Activated T-cell treated with anti-CD3 and anti-CD28 coated beads, Interleukin-2, amount 50 U/mL, for 72 hours (primary cell): ENCODE measurements around the gene TP73. TPM values are rescaled to one million over a fixed set of nuclear protein-coding genes. Genes with fewer than 3 reads are reported as not detected.
"Not testable (repeated sequence)": the region's sequence is repeated elsewhere in the genome, so short reads cannot be mapped to it uniquely, and the experiment has no call there.

Source experiments
- ATAC-seq, 2 donors: fragments of 150-1000 bp; cut with Tn5 transposase; replicated peaks in 1 of 2; 2 replicates each; pipeline ENCODE4 v1.10.0; 2021; ENCODE audit warnings: moderate library complexity in 2 of 2, mild to moderate bottlenecking in 1 of 2
- DNase-seq, 2 donors: peaks; one replicate each; pipeline ENCODE4 v3.0.0; 2021 to 2022; ENCODE audit warnings: mixed read lengths in 1 of 2
- H3K27ac Mint-ChIP-seq: one replicate; pipeline ENCODE4 v1.8.0; 2022; ENCODE audit warnings: mild to moderate bottlenecking, moderate library complexity, mixed read lengths
- H3K27me3 Mint-ChIP-seq: one replicate; pipeline ENCODE4 v1.8.0; 2022; ENCODE audit warnings: low read depth, mixed read lengths
- H3K36me3 Mint-ChIP-seq, 2 donors: one replicate each; pipeline ENCODE4 v1.8.0; 2022; ENCODE audit warnings: mixed read lengths in 2 of 2, mild to moderate bottlenecking in 1 of 2; ENCODE audit not compliant: insufficient read depth in 2 of 2
- H3K4me1 Mint-ChIP-seq: one replicate; pipeline ENCODE4 v1.8.0; 2022; ENCODE audit warnings: low read depth, mixed read lengths
- H3K4me3 Mint-ChIP-seq, 2 donors: one replicate each; pipeline ENCODE4 v1.8.0; 2022; ENCODE audit warnings: mild to moderate bottlenecking in 2 of 2, mixed read lengths in 2 of 2, moderate library complexity in 2 of 2
- H3K9me3 Mint-ChIP-seq, 2 donors: one replicate each; pipeline ENCODE4 v1.8.0; 2022; ENCODE audit warnings: mixed read lengths in 2 of 2
- total RNA-seq, 2 donors: library from RNA; stranded (reverse); gene quantifications; one replicate each; pipeline ENCODE4 v1.2.3, GENCODE V29; 2022

The TP73 gene
- total RNA-seq, 2 donors from 2014 or later = 0.65 to 1.3 TPM

GRCh38 chr1:3747522-3747848, 95.2 kb downstream of the TP73 start:
- H3K36me3 Mint-ChIP-seq = no peaks in the 10 kb centered on the region
- H3K4me3 Mint-ChIP-seq = peak overlapping the region; percentile 74 to 84
- no peak for ATAC-seq
- no peak for DNase-seq
- peaks cover 44% of the 10 kb centered on the region for H3K4me1 Mint-ChIP-seq
- H3K27ac Mint-ChIP-seq = no peak overlapping the region
- no peaks in the 10 kb centered on the region for H3K27me3 Mint-ChIP-seq
- no peaks in the 10 kb centered on the region for H3K9me3 Mint-ChIP-seq

- no peak for ATAC-seq
- DNase-seq = no peak
- peaks cover 44% of the 10 kb centered on the region for H3K4me1 Mint-ChIP-seq
- H3K36me3 Mint-ChIP-seq = no peaks in the 10 kb centered on the region
- H3K9me3 Mint-ChIP-seq = no peaks in the 10 kb centered on the region
- no peaks in the 10 kb centered on the region for H3K27me3 Mint-ChIP-seq
- no peak overlapping the region for H3K27ac Mint-ChIP-seq
- H3K4me3 Mint-ChIP-seq = peak overlapping the region; percentile 74 to 84
Measured at GRCh38 chr1:3747903-3748302, 95.6 kb downstream of the TP73 start.

GRCh38 chr1:3748316-3748900, 96.1 kb downstream of the TP73 start:
- Mint-ChIP-seq H3K4me1 (peaks cover 39% of the 10 kb centered on the region), H3K4me3 (peak overlapping the region; percentile 74 to 84)
- H3K36me3 Mint-ChIP-seq, DNase-seq, H3K9me3 Mint-ChIP-seq, H3K27me3 Mint-ChIP-seq, H3K27ac Mint-ChIP-seq, ATAC-seq: not testable (repeated sequence)

- H3K27ac Mint-ChIP-seq = no peak overlapping the region
- ATAC-seq (no peak), DNase-seq (no peak)
- no peaks in the 10 kb centered on the region for H3K9me3 Mint-ChIP-seq
- peaks cover 31% of the 10 kb centered on the region for H3K4me1 Mint-ChIP-seq
- no peak overlapping the region for H3K4me3 Mint-ChIP-seq
- no peaks in the 10 kb centered on the region for H3K36me3 Mint-ChIP-seq
- H3K27me3 Mint-ChIP-seq = no peaks in the 10 kb centered on the region
Measured at GRCh38 chr1:3749512-3749911, 97.2 kb downstream of the TP73 start.

GRCh38 chr1:3750741-3751140, 98.4 kb downstream of the TP73 start:
- Mint-ChIP-seq H3K4me3 (no peak overlapping the region), H3K36me3 (no peaks in the 10 kb centered on the region), H3K4me1 (peaks cover 19% of the 10 kb centered on the region), H3K9me3 (no peaks in the 10 kb centered on the region), H3K27me3 (no peaks in the 10 kb centered on the region), H3K27ac (no peak overlapping the region)
- no peak for ATAC-seq
- no peak for DNase-seq

- Mint-ChIP-seq H3K4me3 (no peak within 1 kb of the TSS), H3K27me3 (no peaks in the 10 kb centered on the region), H3K27ac (no peak within 1 kb of the TSS), H3K4me1 (peaks cover 11% of the 10 kb centered on the region), H3K36me3 (no peaks in the 10 kb centered on the region), H3K9me3 (no peaks in the 10 kb centered on the region)
- no peak for DNase-seq
- no peak for ATAC-seq
Measured at GRCh38 chr1:3752400-3752945, 100.2 kb downstream of the TP73 start, which contains the start of gene CCDC27. TSS of gene CCDC27 (plus strand) at chr1:3752450. CDS start at chr1:3752482, 32 bp downstream.

GRCh38 chr1:3753656-3754454, 101.5 kb downstream of the TP73 start:
- Mint-ChIP-seq H3K27me3 (no peaks in the 10 kb centered on the region), H3K9me3 (no peaks in the 10 kb centered on the region), H3K27ac (no peak overlapping the region), H3K4me3 (no peak overlapping the region), H3K36me3 (no peaks in the 10 kb centered on the region), H3K4me1 (no peaks in the 10 kb centered on the region)
- DNase-seq (no peak), ATAC-seq (no peak)

- H3K27ac Mint-ChIP-seq = no peak overlapping the region
- DNase-seq (no peak), ATAC-seq (no peak)
- H3K9me3 Mint-ChIP-seq = no peaks in the 10 kb centered on the region
- no peaks in the 10 kb centered on the region for H3K4me1 Mint-ChIP-seq
- no peaks in the 10 kb centered on the region for H3K36me3 Mint-ChIP-seq
- peaks cover 10% of the 10 kb centered on the region for H3K27me3 Mint-ChIP-seq
- H3K4me3 Mint-ChIP-seq = no peak overlapping the region
Measured at GRCh38 chr1:3756394-3756793, 104.1 kb downstream of the TP73 start.

GRCh38 chr1:3759164-3759563, 106.8 kb downstream of the TP73 start:
- H3K4me3 Mint-ChIP-seq = no peak overlapping the region
- DNase-seq (no peak), ATAC-seq (no peak)
- H3K27me3 Mint-ChIP-seq = peaks cover 10% of the 10 kb centered on the region
- H3K9me3 Mint-ChIP-seq = no peaks in the 10 kb centered on the region
- no peak overlapping the region for H3K27ac Mint-ChIP-seq
- H3K4me1 Mint-ChIP-seq = no peaks in the 10 kb centered on the region
- H3K36me3 Mint-ChIP-seq = no peaks in the 10 kb centered on the region

- Mint-ChIP-seq H3K27ac (no peak overlapping the region), H3K4me3 (no peak overlapping the region), H3K36me3 (no peaks in the 10 kb centered on the region), H3K27me3 (peaks cover 10% of the 10 kb centered on the region), H3K9me3 (no peaks in the 10 kb centered on the region), H3K4me1 (no peaks in the 10 kb centered on the region)
- DNase-seq = no peak
- no peak for ATAC-seq
Measured at GRCh38 chr1:3759796-3760195, 107.5 kb downstream of the TP73 start.

GRCh38 chr1:3761296-3762010, 109.1 kb downstream of the TP73 start:
- no peaks in the 10 kb centered on the region for H3K36me3 Mint-ChIP-seq
- no peaks in the 10 kb centered on the region for H3K9me3 Mint-ChIP-seq
- ATAC-seq = no peak
- no peak for DNase-seq
- no peak overlapping the region for H3K4me3 Mint-ChIP-seq
- peaks cover 15% of the 10 kb centered on the region for H3K27me3 Mint-ChIP-seq
- no peak overlapping the region for H3K27ac Mint-ChIP-seq
- H3K4me1 Mint-ChIP-seq = no peaks in the 10 kb centered on the region

- no peaks in the 10 kb centered on the region for H3K4me1 Mint-ChIP-seq
Measured at GRCh38 chr1:3762151-3762872, 110.0 kb downstream of the TP73 start.

GRCh38 chr1:3762873-3763228, 110.5 kb downstream of the TP73 start:
- Mint-ChIP-seq H3K27ac (no peak overlapping the region), H3K9me3 (no peaks in the 10 kb centered on the region), H3K36me3 (no peaks in the 10 kb centered on the region), H3K4me1 (no peaks in the 10 kb centered on the region), H3K4me3 (no peak overlapping the region), H3K27me3 (peaks cover 16% of the 10 kb centered on the region)
- no peak for DNase-seq
- ATAC-seq = no peak

More at GRCh38 chr1:3762151-3762872, 110.0 kb downstream of the TP73 start:
- no peaks in the 10 kb centered on the region for H3K9me3 Mint-ChIP-seq
- no peak overlapping the region for H3K27ac Mint-ChIP-seq
- no peak for ATAC-seq
- no peaks in the 10 kb centered on the region for H3K36me3 Mint-ChIP-seq
- DNase-seq = no peak
- H3K4me3 Mint-ChIP-seq = no peak overlapping the region
- H3K27me3 Mint-ChIP-seq = peaks cover 16% of the 10 kb centered on the region
